ENCODE measurements around the gene TXNDC8.

DNA sequence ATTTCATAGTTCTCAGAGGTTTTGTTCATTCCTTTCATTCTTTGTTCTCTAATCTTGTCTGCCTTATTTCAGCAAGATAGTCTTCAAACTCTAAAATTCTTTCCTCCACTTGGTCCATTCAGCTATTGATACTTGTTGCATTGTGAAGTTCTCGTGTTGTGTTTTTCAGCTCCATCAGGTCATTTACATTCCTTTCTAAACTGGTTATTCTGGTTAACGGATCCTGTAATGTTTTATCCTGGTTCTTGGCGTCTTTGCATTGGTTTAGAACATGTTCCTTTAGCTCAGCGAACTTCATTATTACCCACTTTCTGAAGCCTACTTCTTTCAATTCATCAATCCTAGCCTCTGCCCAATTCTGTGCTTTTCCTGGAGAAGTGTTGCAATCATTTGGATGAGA, 45.1 kb upstream of the TXNDC8 start:
- TF ChIP-seq, protein P1, sequence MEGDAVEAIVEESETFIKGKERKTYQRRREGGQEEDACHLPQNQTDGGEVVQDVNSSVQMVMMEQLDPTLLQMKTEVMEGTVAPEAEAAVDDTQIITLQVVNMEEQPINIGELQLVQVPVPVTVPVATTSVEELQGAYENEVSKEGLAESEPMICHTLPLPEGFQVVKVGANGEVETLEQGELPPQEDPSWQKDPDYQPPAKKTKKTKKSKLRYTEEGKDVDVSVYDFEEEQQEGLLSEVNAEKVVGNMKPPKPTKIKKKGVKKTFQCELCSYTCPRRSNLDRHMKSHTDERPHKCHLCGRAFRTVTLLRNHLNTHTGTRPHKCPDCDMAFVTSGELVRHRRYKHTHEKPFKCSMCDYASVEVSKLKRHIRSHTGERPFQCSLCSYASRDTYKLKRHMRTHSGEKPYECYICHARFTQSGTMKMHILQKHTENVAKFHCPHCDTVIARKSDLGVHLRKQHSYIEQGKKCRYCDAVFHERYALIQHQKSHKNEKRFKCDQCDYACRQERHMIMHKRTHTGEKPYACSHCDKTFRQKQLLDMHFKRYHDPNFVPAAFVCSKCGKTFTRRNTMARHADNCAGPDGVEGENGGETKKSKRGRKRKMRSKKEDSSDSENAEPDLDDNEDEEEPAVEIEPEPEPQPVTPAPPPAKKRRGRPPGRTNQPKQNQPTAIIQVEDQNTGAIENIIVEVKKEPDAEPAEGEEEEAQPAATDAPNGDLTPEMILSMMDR (IDR thresholded peaks at IDR 0.05; ENCODE audit: low read length), result no peak
- no peak for TF ChIP-seq EZH2 (IDR thresholded peaks at IDR 0.05; ENCODE audit: borderline replicate concordance, low read length)
